ENCODE results near the gene POU3F3.

Gene POU3F3

GRCh38 chr2:104859766-104860450 is 6.0 kb downstream of the POU3F3 start:
- Histone ChIP-seq H3K27ac (no peak overlapping the region), H3K4me2 (ENCODE audit: low read length) (no peak overlapping the region), H3K4me3 (ENCODE audit: low read depth, low read length) (no peak overlapping the region), H3K4me1 (no peaks in the 10 kb centered on the region), H3K9ac (no peak overlapping the region), H2AFZ (no peak overlapping the region), H3K9me3 (ENCODE audit: control insufficient read depth, low read length) (no peaks in the 10 kb centered on the region), H3K79me2 (no peaks in the 10 kb centered on the region), H3K27me3 (ENCODE audit: control insufficient read depth, insufficient read depth, low read length) (peaks cover 23% of the 10 kb centered on the region), H3K36me3 (ENCODE audit: control insufficient read depth, insufficient read depth, low read length) (no peaks in the 10 kb centered on the region)
- TF ChIP-seq, protein P1, sequence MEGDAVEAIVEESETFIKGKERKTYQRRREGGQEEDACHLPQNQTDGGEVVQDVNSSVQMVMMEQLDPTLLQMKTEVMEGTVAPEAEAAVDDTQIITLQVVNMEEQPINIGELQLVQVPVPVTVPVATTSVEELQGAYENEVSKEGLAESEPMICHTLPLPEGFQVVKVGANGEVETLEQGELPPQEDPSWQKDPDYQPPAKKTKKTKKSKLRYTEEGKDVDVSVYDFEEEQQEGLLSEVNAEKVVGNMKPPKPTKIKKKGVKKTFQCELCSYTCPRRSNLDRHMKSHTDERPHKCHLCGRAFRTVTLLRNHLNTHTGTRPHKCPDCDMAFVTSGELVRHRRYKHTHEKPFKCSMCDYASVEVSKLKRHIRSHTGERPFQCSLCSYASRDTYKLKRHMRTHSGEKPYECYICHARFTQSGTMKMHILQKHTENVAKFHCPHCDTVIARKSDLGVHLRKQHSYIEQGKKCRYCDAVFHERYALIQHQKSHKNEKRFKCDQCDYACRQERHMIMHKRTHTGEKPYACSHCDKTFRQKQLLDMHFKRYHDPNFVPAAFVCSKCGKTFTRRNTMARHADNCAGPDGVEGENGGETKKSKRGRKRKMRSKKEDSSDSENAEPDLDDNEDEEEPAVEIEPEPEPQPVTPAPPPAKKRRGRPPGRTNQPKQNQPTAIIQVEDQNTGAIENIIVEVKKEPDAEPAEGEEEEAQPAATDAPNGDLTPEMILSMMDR (IDR thresholded peaks at IDR 0.05) = no peak

- Histone ChIP-seq H3K27me3 (ENCODE audit: control insufficient read depth, insufficient read depth, low read length) (peaks cover 23% of the 10 kb centered on the region), H3K9me3 (ENCODE audit: control insufficient read depth, low read length) (no peaks in the 10 kb centered on the region), H2AFZ (no peak overlapping the region), H3K4me2 (ENCODE audit: low read length) (no peak overlapping the region), H3K4me3 (ENCODE audit: low read depth, low read length) (no peak overlapping the region), H3K27ac (no peak overlapping the region), H3K9ac (no peak overlapping the region), H3K4me1 (no peaks in the 10 kb centered on the region), H3K79me2 (no peaks in the 10 kb centered on the region), H3K36me3 (ENCODE audit: control insufficient read depth, insufficient read depth, low read length) (no peaks in the 10 kb centered on the region)
- TF ChIP-seq, protein P1 (IDR thresholded peaks at IDR 0.05) = no peak
These were observed 6.5 kb downstream of the POU3F3 start for GRCh38 chr2:104860451-104860790.

GRCh38 chr2:104861351-104862057 is 7.6 kb downstream of the POU3F3 start:
- TF ChIP-seq, protein P1 (IDR thresholded peaks at IDR 0.05) = no peak
- Histone ChIP-seq H3K4me3 (ENCODE audit: low read depth, low read length) (no peak overlapping the region), H2AFZ (no peak overlapping the region), H3K4me1 (no peaks in the 10 kb centered on the region), H3K36me3 (ENCODE audit: control insufficient read depth, insufficient read depth, low read length) (no peaks in the 10 kb centered on the region), H3K9me3 (ENCODE audit: control insufficient read depth, low read length) (no peaks in the 10 kb centered on the region), H3K9ac (no peak overlapping the region), H3K4me2 (ENCODE audit: low read length) (no peak overlapping the region), H3K79me2 (no peaks in the 10 kb centered on the region), H3K27me3 (ENCODE audit: control insufficient read depth, insufficient read depth, low read length) (peaks cover 23% of the 10 kb centered on the region), H3K27ac (no peak overlapping the region)

- TF ChIP-seq, protein P1 (IDR thresholded peaks at IDR 0.05) = no peak
- no peak overlapping the region for H3K27ac ChIP-seq
- H3K79me2 ChIP-seq = no peaks in the 10 kb centered on the region
- H3K4me2 ChIP-seq (ENCODE audit: low read length) = no peak overlapping the region
- H3K4me3 ChIP-seq (ENCODE audit: low read depth, low read length) = no peak overlapping the region
- H3K4me1 ChIP-seq = no peaks in the 10 kb centered on the region
- H3K9me3 ChIP-seq (ENCODE audit: control insufficient read depth, low read length) = no peaks in the 10 kb centered on the region
- H3K27me3 ChIP-seq (ENCODE audit: control insufficient read depth, insufficient read depth, low read length) = peaks cover 23% of the 10 kb centered on the region
- no peaks in the 10 kb centered on the region for H3K36me3 ChIP-seq (ENCODE audit: control insufficient read depth, insufficient read depth, low read length)
- H2AFZ ChIP-seq = no peak overlapping the region
- no peak overlapping the region for H3K9ac ChIP-seq
These were observed 8.4 kb downstream of the POU3F3 start for GRCh38 chr2:104862058-104862941.

Data from parathyroid adenoma (tissue), 2 donors.